Mammary epithelial cell (primary cell): Measurements from ENCODE around the gene BACH2.

ENCODE experiments used
- EZH2 ChIP-seq: IDR thresholded peaks from 2 replicates; pipeline ENCODE4 v1.6.1; 2012; ENCODE audit warnings: low read length, inconsistent platforms, borderline replicate concordance
- TF ChIP-seq, protein P1 (sequence below), 2 donors: IDR thresholded peaks in 1 of 2; conservative IDR thresholded peaks in 1 of 2; 2 replicates each; pipeline ENCODE4 v1.5.1; 2011 to 2012; ENCODE audit warnings: inconsistent platforms in 2 of 2, low read length in 2 of 2, mild to moderate bottlenecking in 2 of 2, control low read depth in 1 of 2, low read depth in 1 of 2; ENCODE audit not compliant: insufficient read depth in 1 of 2; ENCODE audit errors: extremely low read depth in 1 of 2

DNA sequence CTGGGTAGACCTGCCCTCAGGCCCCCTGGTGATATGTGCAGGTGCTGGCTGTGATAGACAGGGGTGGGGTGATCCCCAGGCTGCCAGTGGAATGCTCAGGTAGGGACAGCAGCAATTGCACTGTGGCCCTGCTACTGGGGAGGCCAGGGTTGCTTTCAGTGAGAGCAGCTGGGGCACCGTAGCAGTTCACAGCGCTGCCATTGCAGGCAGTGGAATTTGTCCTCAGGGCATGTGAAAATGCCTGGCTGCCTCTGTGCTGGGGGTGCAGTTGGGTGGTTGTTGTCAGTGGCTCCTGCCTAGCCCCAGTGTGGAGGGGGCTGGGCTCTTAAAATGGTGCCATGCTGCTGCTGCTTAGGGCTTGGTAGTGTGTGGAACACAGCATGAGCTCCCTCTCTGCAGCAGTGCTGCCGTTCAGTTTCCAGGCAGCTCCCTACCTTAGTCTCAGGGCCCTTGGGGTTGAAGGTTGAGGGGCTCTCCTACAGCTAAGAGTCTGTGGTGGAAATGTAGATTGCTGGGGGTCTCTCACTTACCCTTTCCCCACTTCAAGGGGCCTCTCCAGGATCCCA lies 378.8 kb downstream of the BACH2 start:
- TF ChIP-seq, protein P1, sequence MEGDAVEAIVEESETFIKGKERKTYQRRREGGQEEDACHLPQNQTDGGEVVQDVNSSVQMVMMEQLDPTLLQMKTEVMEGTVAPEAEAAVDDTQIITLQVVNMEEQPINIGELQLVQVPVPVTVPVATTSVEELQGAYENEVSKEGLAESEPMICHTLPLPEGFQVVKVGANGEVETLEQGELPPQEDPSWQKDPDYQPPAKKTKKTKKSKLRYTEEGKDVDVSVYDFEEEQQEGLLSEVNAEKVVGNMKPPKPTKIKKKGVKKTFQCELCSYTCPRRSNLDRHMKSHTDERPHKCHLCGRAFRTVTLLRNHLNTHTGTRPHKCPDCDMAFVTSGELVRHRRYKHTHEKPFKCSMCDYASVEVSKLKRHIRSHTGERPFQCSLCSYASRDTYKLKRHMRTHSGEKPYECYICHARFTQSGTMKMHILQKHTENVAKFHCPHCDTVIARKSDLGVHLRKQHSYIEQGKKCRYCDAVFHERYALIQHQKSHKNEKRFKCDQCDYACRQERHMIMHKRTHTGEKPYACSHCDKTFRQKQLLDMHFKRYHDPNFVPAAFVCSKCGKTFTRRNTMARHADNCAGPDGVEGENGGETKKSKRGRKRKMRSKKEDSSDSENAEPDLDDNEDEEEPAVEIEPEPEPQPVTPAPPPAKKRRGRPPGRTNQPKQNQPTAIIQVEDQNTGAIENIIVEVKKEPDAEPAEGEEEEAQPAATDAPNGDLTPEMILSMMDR (conservative IDR thresholded peaks at IDR 0.05 in 1 of 2, IDR thresholded peaks at IDR 0.05 in 1 of 2; ENCODE audit: extremely low read depth in 1 of 2, insufficient read depth in 1 of 2, low read depth in 1 of 2, low read length in 2 of 2), result no peak
- no peak for TF ChIP-seq EZH2
